ENCODE data around the gene TBC1D22A.

DNA sequence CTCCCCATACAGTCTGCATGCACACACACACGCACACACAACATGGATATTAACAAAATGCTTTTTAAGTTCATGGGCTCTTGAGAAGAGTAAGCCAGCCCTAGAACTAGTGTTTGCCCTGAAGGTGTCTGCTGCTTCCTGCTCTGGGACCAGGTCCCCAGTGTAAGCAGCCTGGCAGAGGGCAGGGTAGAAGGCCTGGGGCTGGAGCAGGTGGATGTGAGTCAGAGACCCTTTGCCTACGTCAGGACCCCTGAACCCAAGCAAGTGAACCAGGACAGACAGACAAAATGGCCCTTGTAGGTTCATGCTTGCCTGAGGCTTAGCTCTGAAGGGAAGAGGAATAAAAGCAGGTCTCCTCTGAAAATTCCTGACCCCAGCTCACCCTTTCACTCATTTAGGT, 357.9 kb downstream of the TBC1D22A start:
- TF ChIP-seq, protein P1, sequence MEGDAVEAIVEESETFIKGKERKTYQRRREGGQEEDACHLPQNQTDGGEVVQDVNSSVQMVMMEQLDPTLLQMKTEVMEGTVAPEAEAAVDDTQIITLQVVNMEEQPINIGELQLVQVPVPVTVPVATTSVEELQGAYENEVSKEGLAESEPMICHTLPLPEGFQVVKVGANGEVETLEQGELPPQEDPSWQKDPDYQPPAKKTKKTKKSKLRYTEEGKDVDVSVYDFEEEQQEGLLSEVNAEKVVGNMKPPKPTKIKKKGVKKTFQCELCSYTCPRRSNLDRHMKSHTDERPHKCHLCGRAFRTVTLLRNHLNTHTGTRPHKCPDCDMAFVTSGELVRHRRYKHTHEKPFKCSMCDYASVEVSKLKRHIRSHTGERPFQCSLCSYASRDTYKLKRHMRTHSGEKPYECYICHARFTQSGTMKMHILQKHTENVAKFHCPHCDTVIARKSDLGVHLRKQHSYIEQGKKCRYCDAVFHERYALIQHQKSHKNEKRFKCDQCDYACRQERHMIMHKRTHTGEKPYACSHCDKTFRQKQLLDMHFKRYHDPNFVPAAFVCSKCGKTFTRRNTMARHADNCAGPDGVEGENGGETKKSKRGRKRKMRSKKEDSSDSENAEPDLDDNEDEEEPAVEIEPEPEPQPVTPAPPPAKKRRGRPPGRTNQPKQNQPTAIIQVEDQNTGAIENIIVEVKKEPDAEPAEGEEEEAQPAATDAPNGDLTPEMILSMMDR (IDR thresholded peaks at IDR 0.05; ENCODE audit: low read length): no peak
- no peak for TF ChIP-seq EZH2phosphoT487 (IDR thresholded peaks at IDR 0.05; ENCODE audit: low read length)
- no peak for TF ChIP-seq EZH2 (optimal IDR thresholded peaks at IDR 0.05; ENCODE audit: low read depth, low read length)
